H1 (cell line): ENCODE measurements around the gene ZNF394. TPM values are rescaled to one million over a fixed set of nuclear protein-coding genes. Genes with fewer than 3 reads are reported as not detected.

Source experiments
- CTCF ChIA-PET: fragments of 300-600 bp; sonication (Branson Sonifier 250); formaldehyde crosslinking; loops from one replicate; lab custom pipeline; 2021; ENCODE audit not compliant: partially characterized antibody; lab: Charles Lee
- POLR2A ChIA-PET: fragments of 300-600 bp; sonication (Branson Sonifier 250); formaldehyde crosslinking; loops from one replicate; lab custom pipeline; 2021; ENCODE audit warnings: inconsistent platforms; ENCODE audit not compliant: partially characterized antibody; lab: Charles Lee
- DNase-seq, 2 experiments: peaks; one replicate each; pipeline versions ENCODE4 v3.0.0 to v3.0.0-alpha.2; 2010 to 2022; ENCODE audit warnings: low spot score in 2 of 2, low read depth in 1 of 2, mixed read lengths in 1 of 2
- FAIRE-seq: peaks from 2 replicates; lab custom pipeline; 2011; peaks lifted over from hg19 to GRCh38; lab: Jason Lieb, UNC
- H2AFZ ChIP-seq: 2 replicates; pipeline ENCODE4 v1.8.1; 2012; ENCODE audit warnings: low read length, inconsistent platforms
- H2AK5ac ChIP-seq: 2 replicates; pipeline ENCODE4 v1.6.1; 2013; ENCODE audit warnings: low read depth, low read length
- H2BK120ac ChIP-seq: replicated peaks from 2 replicates; pipeline ENCODE3; 2013; ENCODE audit warnings: low read depth, low read length, inconsistent platforms
- H2BK12ac ChIP-seq: 2 replicates; pipeline ENCODE4 v1.6.1; 2013; ENCODE audit warnings: low read depth, low read length
- H2BK15ac ChIP-seq: 2 replicates; pipeline ENCODE4 v1.6.1; 2013; ENCODE audit warnings: low read length
- H2BK20ac ChIP-seq: 2 replicates; pipeline ENCODE4 v1.6.1; 2013; ENCODE audit warnings: low read length
- H2BK5ac ChIP-seq: 2 replicates; pipeline ENCODE4 v1.6.1; 2013; ENCODE audit warnings: low read depth, low read length
- H3K14ac ChIP-seq: 2 replicates; pipeline ENCODE4 v1.6.1; 2013; ENCODE audit warnings: inconsistent platforms; ENCODE audit not compliant: insufficient read length
- H3K18ac ChIP-seq: 2 replicates; pipeline ENCODE4 v1.6.1; 2013; ENCODE audit warnings: low read length; ENCODE audit errors: extremely low read depth
- H3K23ac ChIP-seq: 2 replicates; pipeline ENCODE4 v1.6.1; 2013; ENCODE audit warnings: inconsistent platforms; ENCODE audit not compliant: insufficient read length
- H3K23me2 ChIP-seq: 2 replicates; pipeline ENCODE4 v1.6.1; 2013; ENCODE audit warnings: low read depth, low read length
- H3K27ac ChIP-seq: 2 replicates; pipeline ENCODE4 v1.6.1; 2011; ENCODE audit warnings: low read depth, low read length, inconsistent platforms
- H3K27me3 ChIP-seq, 4 experiments: replicated peaks in 1 of 4; 1 replicate in 1 of 4; 2 replicates in 3 of 4; pipeline versions ENCODE4 v1.6.1 to v1.8.1; 2011 to 2013; ENCODE audit warnings: low read length in 3 of 4, mild to moderate bottlenecking in 3 of 4, inconsistent platforms in 2 of 4, mixed read lengths in 2 of 4, moderate library complexity in 1 of 4; ENCODE audit not compliant: control insufficient read depth in 3 of 4, insufficient read depth in 3 of 4; ENCODE audit errors: extremely low read depth in 1 of 4
- H3K36me3 ChIP-seq, 4 experiments: 2 replicates each; pipeline versions ENCODE4 v1.6.1 to v1.8.1; 2011 to 2013; ENCODE audit warnings: mild to moderate bottlenecking in 4 of 4, low read length in 3 of 4, moderate library complexity in 2 of 4, control low read depth in 1 of 4, inconsistent platforms in 1 of 4; ENCODE audit not compliant: insufficient read depth in 4 of 4, control insufficient read depth in 2 of 4
- H3K4ac ChIP-seq: replicated peaks from 2 replicates; pipeline ENCODE3; 2013; ENCODE audit warnings: low read length, low read depth, mixed read lengths, inconsistent platforms; ENCODE audit not compliant: insufficient read length
- H3K4me1 ChIP-seq, 4 experiments: replicated peaks in 1 of 4; 1 replicate in 1 of 4; 2 replicates in 3 of 4; pipeline versions ENCODE4 v1.6.1 to v1.8.1; 2011 to 2013; ENCODE audit warnings: low read length in 3 of 4, inconsistent platforms in 2 of 4, mixed read lengths in 1 of 4; ENCODE audit not compliant: insufficient read depth in 4 of 4, control insufficient read depth in 3 of 4
- H3K4me2 ChIP-seq, 2 experiments: 2 replicates each; pipeline versions ENCODE4 v1.6.1 to v1.8.1; 2011 to 2013; ENCODE audit warnings: low read depth in 2 of 2, low read length in 2 of 2, control low read depth in 1 of 2, inconsistent platforms in 1 of 2, mild to moderate bottlenecking in 1 of 2; ENCODE audit not compliant: insufficient read depth in 1 of 2
- H3K4me3 ChIP-seq, 4 experiments: fragments of 200-600, 300-600 bp in 1 of 4; sonication (generic), shearing (Covaris generic), sonication (Bioruptor Twin) in 1 of 4; 2 replicates each; pipeline versions ENCODE4 v1.5.1 to v1.8.1; 2011 to 2016; ENCODE audit warnings: low read length in 4 of 4, low read depth in 3 of 4, control low read depth in 2 of 4, inconsistent platforms in 2 of 4, mild to moderate bottlenecking in 2 of 4, mixed read lengths in 1 of 4, moderate library complexity in 1 of 4; ENCODE audit not compliant: insufficient read depth in 2 of 4; ENCODE audit errors: extremely low read depth in 1 of 4
- H3K56ac ChIP-seq: replicated peaks from 2 replicates; pipeline ENCODE3; 2013; ENCODE audit warnings: low read depth, mild to moderate bottlenecking, mixed read lengths, low read length, inconsistent platforms; ENCODE audit not compliant: insufficient read length
- H3K79me1 ChIP-seq: 2 replicates; pipeline ENCODE4 v1.6.1; 2013; ENCODE audit warnings: low read depth, low read length, control low read depth
- H3K79me2 ChIP-seq, 2 experiments: 2 replicates each; pipeline versions ENCODE4 v1.6.1 to v1.8.1; 2012 to 2013; ENCODE audit warnings: low read length in 2 of 2, mild to moderate bottlenecking in 2 of 2, inconsistent platforms in 1 of 2; ENCODE audit not compliant: insufficient read depth in 2 of 2, control insufficient read depth in 1 of 2
- H3K9ac ChIP-seq, 4 experiments: replicated peaks in 1 of 4; 1 replicate in 1 of 4; 2 replicates in 3 of 4; pipeline versions ENCODE4 v1.6.1 to v1.8.1; 2011 to 2013; ENCODE audit warnings: low read depth in 3 of 4, low read length in 3 of 4, control low read depth in 2 of 4, mild to moderate bottlenecking in 2 of 4, moderate library complexity in 2 of 4, inconsistent platforms in 1 of 4; ENCODE audit errors: extremely low read depth in 1 of 4
- H3K9me3 ChIP-seq, 2 experiments: 2 replicates each; pipeline versions ENCODE4 v1.6.1 to v1.8.1; 2012 to 2013; ENCODE audit warnings: mild to moderate bottlenecking in 2 of 2, moderate library complexity in 2 of 2, control low read depth in 1 of 2, inconsistent platforms in 1 of 2, low read depth in 1 of 2, low read length in 1 of 2, mixed read lengths in 1 of 2; ENCODE audit not compliant: insufficient read depth in 2 of 2
- H4K20me1 ChIP-seq, 2 experiments: replicated peaks in 1 of 2; 2 replicates each; pipeline versions ENCODE3 to v1.8.1; 2011 to 2013; ENCODE audit warnings: inconsistent platforms in 2 of 2, low read length in 2 of 2, mild to moderate bottlenecking in 1 of 2; ENCODE audit not compliant: insufficient read depth in 2 of 2, control insufficient read depth in 1 of 2
- H4K5ac ChIP-seq: 2 replicates; pipeline ENCODE4 v1.6.1; 2013; ENCODE audit warnings: low read length, low read depth, mixed read lengths, inconsistent platforms; ENCODE audit not compliant: insufficient read length
- H4K8ac ChIP-seq: 2 replicates; pipeline ENCODE4 v1.8.0; 2013; ENCODE audit warnings: mild to moderate bottlenecking, moderate library complexity, low read length, inconsistent platforms; ENCODE audit not compliant: insufficient read depth; ENCODE audit errors: extremely low read depth
- H4K91ac ChIP-seq: replicated peaks from 2 replicates; pipeline ENCODE3; 2013; ENCODE audit warnings: low read length, mixed read lengths, inconsistent platforms; ENCODE audit not compliant: insufficient read length
- SP2 ChIP-seq: IDR thresholded peaks from 2 replicates; pipeline ENCODE4 v1.6.1; 2012; ENCODE audit warnings: mild to moderate bottlenecking, low read length, inconsistent platforms
- SP4 ChIP-seq: IDR thresholded peaks from 2 replicates; pipeline ENCODE4 v1.6.1; 2012; ENCODE audit warnings: low read length, inconsistent platforms
- WGBS, 2 experiments: shearing (Covaris generic) in 1 of 2; methylation state at CpG; one replicate each; pipeline versions ENCODE4 v1.1.6 to v1.1.7; 2013 to 2015; ENCODE audit warnings: low lambda C conversion rate in 2 of 2, mixed read lengths in 2 of 2, inconsistent platforms in 1 of 2, low coverage in 1 of 2, missing lambda C conversion rate in 1 of 2; ENCODE audit not compliant: insufficient replicate concordance in 2 of 2, insufficient coverage in 1 of 2, insufficient read length in 1 of 2; ENCODE audit errors: extremely low coverage in 1 of 2, missing lambda C conversion rate in 1 of 2; 5-methylcytosine and 5-hydroxymethylcytosine counted together
- polyA plus RNA-seq, 7 experiments: library from polyadenylated mRNA; depleted of rRNA in 3 of 7; stranded (reverse) in 5 of 7; unstranded in 2 of 7; fragments of >200 nt in 5 of 7; fragments of 200-250 nt in 2 of 7; gene quantifications; 1 replicate in 5 of 7; 2 replicates in 1 of 7; 4 replicates in 1 of 7; pipeline versions ENCODE4 v1.2.1 to v1.2.3, GENCODE V29; 2011 to 2013; ENCODE audit warnings: missing spikeins in 2 of 7, mixed read lengths in 2 of 7
- total RNA-seq: library from RNA; stranded (reverse); fragmentation: NEBNext Ultra II Directional; extraction: Animal tissue kit (Norgen Biotek cat#: 25700); gene quantifications from 2 replicates; pipeline ENCODE4 v1.2.1, GENCODE V29; 2021

The ZNF394 gene
- total and polyA plus RNA-seq, 2 of the 8 experiments (the other 6 are each of a cell fraction or from before 2014, with no cell fraction given), result 6.6 to 19.3 TPM

- Histone ChIP-seq H2BK120ac (no peak overlapping the region), H3K56ac (no peak overlapping the region)
- TF ChIP-seq SP2, result no peak
- TF ChIP-seq SP4, result no peak
- TF ChIP-seq, all 59 proteins: peak for 0
- Histone ChIP-seq H2BK15ac (no peak overlapping the region), H3K4me2 (no peak overlapping the region), H3K4ac (no peak overlapping the region), H2BK12ac (no peak overlapping the region), H3K9me3 (no peaks in the 10 kb centered on the region), H3K14ac (no peak overlapping the region), H2AFZ (no peak overlapping the region), H4K5ac (no peak overlapping the region), H3K9ac (no peak overlapping the region), H3K4me1 (no peaks in the 10 kb centered on the region), H3K18ac (no peak overlapping the region), H4K8ac (no peak overlapping the region), H3K4me3 (no peak overlapping the region), H3K27me3 (no peaks in the 10 kb centered on the region), H3K27ac (no peak overlapping the region), H4K91ac (no peak overlapping the region), H2AK5ac (no peak overlapping the region), H3K36me3 (peaks cover 0 to 14% (median 4%) of the 10 kb centered on the region in 4 experiments; a peak in 5 of 8 replicates), H2BK5ac (no peak overlapping the region), H3K23me2 (no peaks in the 10 kb centered on the region), H4K20me1 (peaks cover 1 to 2% of the 10 kb centered on the region in 2 experiments), H2BK20ac (no peak overlapping the region), H3K79me2 (no peaks in the 10 kb centered on the region), H3K23ac (no peak overlapping the region), H3K79me1 (no peaks in the 10 kb centered on the region)
- POLR2A ChIA-PET, result interaction anchor here (0.6 to 0.7 kb wide), 2 partner anchors 9 to 10 kb away, joined by 3 read pairs; no protein-coding TSS in a partner anchor
- CTCF ChIA-PET, result no interaction called here
- DNase-seq (no peak), FAIRE-seq (no peak)
- WGBS, 2 experiments, result 88% methylated on average over 5 of the region's 5 CpGs; no CpG with 5 or more reads in 1 of the 2 experiments
Observed at GRCh38 chr7:99485094-99485493, 15.0 kb downstream of the ZNF394 start.
